GM23248 (cell line): ENCODE data around the gene CTNNA2.

Experiments
- EZH2 ChIP-seq: fragments of 200-600 bp; sonication (generic); IDR thresholded peaks from 2 replicates; pipeline ENCODE4 v1.6.1; 2018; ENCODE audit warnings: antibody characterized with exemption, mild to moderate bottlenecking; ENCODE audit not compliant: insufficient read depth, poor library complexity, severe bottlenecking
- EZH2phosphoT487 ChIP-seq: fragments of 200-600 bp; sonication (generic); IDR thresholded peaks from 2 replicates; pipeline ENCODE4 v1.6.1; 2018; ENCODE audit warnings: antibody characterized with exemption, moderate library complexity, mild to moderate bottlenecking, low read depth; ENCODE audit not compliant: insufficient read depth

DNA sequence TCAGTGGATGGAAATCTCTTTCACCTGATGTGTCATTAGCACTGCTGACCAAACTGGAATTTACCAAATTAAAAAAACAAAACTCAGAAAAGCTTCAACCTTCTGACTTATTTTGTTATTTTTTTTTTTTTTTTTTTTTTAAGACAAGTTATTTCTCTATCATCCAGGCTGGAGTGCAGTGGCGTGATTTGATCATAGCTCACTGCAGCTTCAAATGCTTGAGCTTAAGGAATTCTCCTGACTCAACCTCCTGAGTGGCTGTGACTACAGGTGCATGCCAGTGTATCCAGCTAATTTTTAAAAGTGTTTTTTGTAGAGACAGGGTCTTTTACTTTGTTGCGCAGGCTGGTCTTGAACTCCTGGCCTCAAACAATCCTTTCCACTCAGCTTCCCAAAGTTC is 636.1 kb downstream of the CTNNA2 start:
- TF ChIP-seq EZH2 (no peak), EZH2phosphoT487 (no peak)
